ENCODE results near the gene SLC4A1AP.

Gene SLC4A1AP

DNA sequence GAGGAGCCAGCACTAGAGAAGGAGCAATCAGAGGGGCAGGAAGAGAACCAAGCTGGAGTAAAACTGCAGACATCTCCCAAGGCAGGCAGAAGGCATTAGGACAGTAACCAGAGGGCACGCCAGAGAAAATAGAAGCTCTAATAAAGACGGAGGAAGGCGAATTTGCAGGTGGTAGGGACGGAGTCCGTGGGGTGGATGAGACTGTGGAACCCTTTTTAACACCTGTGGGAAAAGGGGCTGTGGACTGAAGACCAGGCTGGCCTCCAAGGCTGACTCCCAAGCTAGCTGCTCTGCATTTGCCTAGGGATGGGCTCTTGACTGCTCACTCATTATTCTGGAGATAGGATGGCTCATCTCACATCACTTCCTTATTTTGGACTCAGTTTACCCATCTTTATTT is 49.5 kb downstream of the SLC4A1AP start:
- H3K27me3 ChIP-seq (ENCODE audit: low read depth, low read length), result peaks cover 18% of the 10 kb centered on the region; the same call in 1 of the 2 replicates
- no peak overlapping the region for H3K4me3 ChIP-seq (ENCODE audit: low read length)
- H3K9me3 ChIP-seq (ENCODE audit: insufficient read depth, low read length), result no peaks in the 10 kb centered on the region
- TF ChIP-seq, protein P1, sequence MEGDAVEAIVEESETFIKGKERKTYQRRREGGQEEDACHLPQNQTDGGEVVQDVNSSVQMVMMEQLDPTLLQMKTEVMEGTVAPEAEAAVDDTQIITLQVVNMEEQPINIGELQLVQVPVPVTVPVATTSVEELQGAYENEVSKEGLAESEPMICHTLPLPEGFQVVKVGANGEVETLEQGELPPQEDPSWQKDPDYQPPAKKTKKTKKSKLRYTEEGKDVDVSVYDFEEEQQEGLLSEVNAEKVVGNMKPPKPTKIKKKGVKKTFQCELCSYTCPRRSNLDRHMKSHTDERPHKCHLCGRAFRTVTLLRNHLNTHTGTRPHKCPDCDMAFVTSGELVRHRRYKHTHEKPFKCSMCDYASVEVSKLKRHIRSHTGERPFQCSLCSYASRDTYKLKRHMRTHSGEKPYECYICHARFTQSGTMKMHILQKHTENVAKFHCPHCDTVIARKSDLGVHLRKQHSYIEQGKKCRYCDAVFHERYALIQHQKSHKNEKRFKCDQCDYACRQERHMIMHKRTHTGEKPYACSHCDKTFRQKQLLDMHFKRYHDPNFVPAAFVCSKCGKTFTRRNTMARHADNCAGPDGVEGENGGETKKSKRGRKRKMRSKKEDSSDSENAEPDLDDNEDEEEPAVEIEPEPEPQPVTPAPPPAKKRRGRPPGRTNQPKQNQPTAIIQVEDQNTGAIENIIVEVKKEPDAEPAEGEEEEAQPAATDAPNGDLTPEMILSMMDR (IDR thresholded peaks at IDR 0.05; ENCODE audit: low read depth, low read length), result no peak
- no peak for TF ChIP-seq EZH2phosphoT487 (IDR thresholded peaks at IDR 0.05; ENCODE audit: low read depth)
- H3K36me3 ChIP-seq (replicated peaks; ENCODE audit: low read depth, low read length), result no peaks in the 10 kb centered on the region
- no peak overlapping the region for H2AFZ ChIP-seq (ENCODE audit: low read depth, low read length)
- H4K20me1 ChIP-seq (ENCODE audit: insufficient read depth, low read length), result no peaks in the 10 kb centered on the region
- H3K4me2 ChIP-seq (ENCODE audit: low read length), result no peak overlapping the region
- peaks cover 4% of the 10 kb centered on the region; the same call in 1 of the 2 replicates for H3K4me1 ChIP-seq (ENCODE audit: low read length)
- no peak overlapping the region for H3K9ac ChIP-seq (ENCODE audit: low read length)
- H3K27ac ChIP-seq (ENCODE audit: low read length), result no peak overlapping the region
- H3K79me2 ChIP-seq (ENCODE audit: low read length), result no peaks in the 10 kb centered on the region

DNA sequence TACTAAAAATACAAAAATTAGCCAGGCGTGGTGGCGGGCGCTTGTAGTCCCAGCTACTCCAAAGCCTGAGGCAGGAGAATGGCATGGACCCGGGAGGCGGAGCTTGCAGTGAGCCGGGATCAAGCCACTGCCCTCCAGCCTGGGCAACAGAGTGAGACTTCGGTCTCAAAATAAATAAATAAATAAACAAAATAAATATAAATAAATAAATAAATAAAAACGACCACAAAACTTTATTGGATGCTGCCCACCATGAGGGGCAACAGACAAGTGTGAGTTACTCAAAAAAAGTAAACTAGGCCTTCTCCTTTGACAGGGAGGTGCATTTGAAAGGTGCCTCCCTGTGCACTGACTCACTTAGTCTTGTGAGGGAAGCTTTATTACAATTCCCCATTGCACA is 50.4 kb downstream of the SLC4A1AP start:
- Histone ChIP-seq H3K4me3 (ENCODE audit: low read length) (no peak overlapping the region), H3K4me1 (ENCODE audit: low read length) (peaks cover 4% of the 10 kb centered on the region; the same call in 1 of the 2 replicates), H3K36me3 (replicated peaks; ENCODE audit: low read depth, low read length) (no peaks in the 10 kb centered on the region), H3K4me2 (ENCODE audit: low read length) (no peak overlapping the region), H3K9ac (ENCODE audit: low read length) (no peak overlapping the region), H2AFZ (ENCODE audit: low read depth, low read length) (no peak overlapping the region), H3K79me2 (ENCODE audit: low read length) (no peaks in the 10 kb centered on the region), H3K9me3 (ENCODE audit: insufficient read depth, low read length) (no peaks in the 10 kb centered on the region), H3K27ac (ENCODE audit: low read length) (no peak overlapping the region), H3K27me3 (ENCODE audit: low read depth, low read length) (peaks cover 18% of the 10 kb centered on the region; the same call in 1 of the 2 replicates), H4K20me1 (ENCODE audit: insufficient read depth, low read length) (no peaks in the 10 kb centered on the region)
- TF ChIP-seq, protein P1 (IDR thresholded peaks at IDR 0.05; ENCODE audit: low read depth, low read length), result no peak
- TF ChIP-seq EZH2phosphoT487 (IDR thresholded peaks at IDR 0.05; ENCODE audit: low read depth), result no peak

DNA sequence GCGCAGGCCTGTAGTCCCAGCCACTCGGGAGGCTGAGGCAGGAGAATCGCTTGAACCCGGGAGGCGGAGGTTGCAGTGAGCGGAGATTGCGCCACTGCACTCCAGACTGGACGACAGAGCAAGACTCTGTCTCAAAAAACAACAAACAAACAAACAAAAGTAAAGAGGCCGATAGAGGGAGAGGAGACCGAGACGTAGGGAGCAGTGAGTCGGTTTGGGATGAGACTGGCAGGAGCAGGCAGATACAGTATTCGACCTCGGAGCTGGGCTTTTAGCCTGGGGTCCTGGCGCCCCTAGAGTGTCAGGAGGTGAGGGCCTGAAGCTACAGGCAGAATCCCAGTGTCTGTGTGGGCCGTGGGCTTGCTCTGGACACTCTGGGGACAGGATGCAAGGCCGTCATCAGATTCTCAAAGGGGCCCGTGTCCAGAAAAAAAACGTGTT is 51.2 kb downstream of the SLC4A1AP start:
- H3K36me3 ChIP-seq (replicated peaks; ENCODE audit: low read depth, low read length), result no peaks in the 10 kb centered on the region
- H4K20me1 ChIP-seq (ENCODE audit: insufficient read depth, low read length), result no peaks in the 10 kb centered on the region
- no peaks in the 10 kb centered on the region for H3K9me3 ChIP-seq (ENCODE audit: insufficient read depth, low read length)
- no peak for TF ChIP-seq EZH2phosphoT487 (IDR thresholded peaks at IDR 0.05; ENCODE audit: low read depth)
- TF ChIP-seq, protein P1 (IDR thresholded peaks at IDR 0.05; ENCODE audit: low read depth, low read length), result no peak
- peak overlapping the region; percentile 98 for H2AFZ ChIP-seq (ENCODE audit: low read depth, low read length)
- peaks cover 4% of the 10 kb centered on the region; the same call in 1 of the 2 replicates for H3K4me1 ChIP-seq (ENCODE audit: low read length)
- peak overlapping the region; percentile 78 for H3K4me3 ChIP-seq (ENCODE audit: low read length)
- peak overlapping the region; percentile 65 for H3K9ac ChIP-seq (ENCODE audit: low read length)
- no peaks in the 10 kb centered on the region for H3K79me2 ChIP-seq (ENCODE audit: low read length)
- peak overlapping the region; percentile 77 for H3K4me2 ChIP-seq (ENCODE audit: low read length)
- H3K27ac ChIP-seq (ENCODE audit: low read length), result no peak overlapping the region
- peaks cover 18% of the 10 kb centered on the region; the same call in 1 of the 2 replicates for H3K27me3 ChIP-seq (ENCODE audit: low read depth, low read length)

DNA sequence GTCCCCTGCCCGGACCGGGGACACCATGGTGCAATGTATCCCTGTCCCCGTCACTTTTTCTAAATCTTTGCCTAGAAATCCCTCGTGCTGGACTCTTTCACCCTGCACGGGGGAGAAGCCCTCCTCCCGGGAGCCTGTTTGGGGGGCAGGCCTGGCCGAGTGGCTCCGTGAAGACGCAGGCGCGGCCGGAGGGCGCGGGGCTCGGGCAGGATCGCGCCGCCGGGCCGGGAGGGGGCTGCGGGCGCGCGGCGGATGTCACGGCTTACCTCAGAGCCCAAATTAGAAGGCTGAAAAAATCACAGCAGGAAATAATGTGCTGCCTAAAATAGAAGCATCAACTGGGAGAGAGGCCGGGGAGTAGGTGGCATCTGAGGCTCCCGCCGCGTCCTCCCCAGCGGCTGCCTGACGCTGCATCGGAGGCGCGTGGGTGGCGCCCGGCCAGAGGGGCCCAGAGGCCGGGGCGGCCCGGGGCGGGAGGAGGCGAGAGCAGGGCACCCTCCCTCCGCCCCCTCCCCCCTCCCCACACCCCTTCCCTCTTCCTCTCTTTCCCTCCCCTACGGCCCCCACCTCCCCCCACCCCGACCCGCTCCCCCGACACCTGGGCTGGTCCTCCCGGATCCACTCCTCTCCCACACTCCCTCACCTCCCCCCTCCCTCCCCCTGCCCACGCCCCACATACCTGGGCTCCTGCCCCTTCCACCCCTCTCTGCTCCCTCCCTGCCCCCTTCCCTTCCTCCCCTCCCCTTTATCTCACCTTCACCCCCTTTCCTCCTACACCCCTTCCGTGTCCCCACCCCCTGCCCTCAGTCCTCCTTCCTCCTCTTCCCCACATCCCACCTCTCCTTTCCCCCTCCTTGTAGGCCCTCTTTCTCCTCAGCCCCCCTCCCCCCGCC is 51.9 kb downstream of the SLC4A1AP start:
- TF ChIP-seq, protein P1 (IDR thresholded peaks at IDR 0.05; ENCODE audit: low read depth, low read length), result no peak
- TF ChIP-seq EZH2phosphoT487 (IDR thresholded peaks at IDR 0.05; ENCODE audit: low read depth), result no peak
- H3K27ac ChIP-seq (ENCODE audit: low read length), result no peak overlapping the region
- H3K9me3 ChIP-seq (ENCODE audit: insufficient read depth, low read length), result no peaks in the 10 kb centered on the region
- peaks cover 18% of the 10 kb centered on the region; the same call in 1 of the 2 replicates for H3K27me3 ChIP-seq (ENCODE audit: low read depth, low read length)
- no peaks in the 10 kb centered on the region for H4K20me1 ChIP-seq (ENCODE audit: insufficient read depth, low read length)
- H3K79me2 ChIP-seq (ENCODE audit: low read length), result no peaks in the 10 kb centered on the region
- H3K4me3 ChIP-seq (ENCODE audit: low read length), result peak overlapping the region; percentile 78
- peak overlapping the region; percentile 77 for H3K4me2 ChIP-seq (ENCODE audit: low read length)
- peak overlapping the region; percentile 65 for H3K9ac ChIP-seq (ENCODE audit: low read length)
- H2AFZ ChIP-seq (ENCODE audit: low read depth, low read length), result peak overlapping the region; percentile 98
- peaks cover 4% of the 10 kb centered on the region; the same call in 1 of the 2 replicates for H3K4me1 ChIP-seq (ENCODE audit: low read length)
- H3K36me3 ChIP-seq (replicated peaks; ENCODE audit: low read depth, low read length), result no peaks in the 10 kb centered on the region
